GM13977 (cell line): ENCODE data around the gene NFIC.

ENCODE experiments used
- DNase-seq: peaks from one replicate; pipeline ENCODE4 v3.0.0; 2012; ENCODE audit warnings: low spot score
- in situ Hi-C: fragments of 300-500 bp; cut with MboI; formaldehyde crosslinking; loops from one replicate; pipeline ENCODE4 v1.12.0; 2022; ENCODE audit warnings: low sequenced_read_pairs, low pct_unique_long_range_greater_than_20kb, mixed read lengths, inconsistent platforms; ENCODE audit not compliant: unreplicated experiment
- TF ChIP-seq, protein P1 (sequence below): IDR thresholded peaks from 2 replicates; pipeline ENCODE4 v1.5.1; 2012; ENCODE audit warnings: mild to moderate bottlenecking, control low read depth; ENCODE audit not compliant: insufficient read depth; ENCODE audit errors: extremely low read depth, missing control alignments

NFIC gene

DNA sequence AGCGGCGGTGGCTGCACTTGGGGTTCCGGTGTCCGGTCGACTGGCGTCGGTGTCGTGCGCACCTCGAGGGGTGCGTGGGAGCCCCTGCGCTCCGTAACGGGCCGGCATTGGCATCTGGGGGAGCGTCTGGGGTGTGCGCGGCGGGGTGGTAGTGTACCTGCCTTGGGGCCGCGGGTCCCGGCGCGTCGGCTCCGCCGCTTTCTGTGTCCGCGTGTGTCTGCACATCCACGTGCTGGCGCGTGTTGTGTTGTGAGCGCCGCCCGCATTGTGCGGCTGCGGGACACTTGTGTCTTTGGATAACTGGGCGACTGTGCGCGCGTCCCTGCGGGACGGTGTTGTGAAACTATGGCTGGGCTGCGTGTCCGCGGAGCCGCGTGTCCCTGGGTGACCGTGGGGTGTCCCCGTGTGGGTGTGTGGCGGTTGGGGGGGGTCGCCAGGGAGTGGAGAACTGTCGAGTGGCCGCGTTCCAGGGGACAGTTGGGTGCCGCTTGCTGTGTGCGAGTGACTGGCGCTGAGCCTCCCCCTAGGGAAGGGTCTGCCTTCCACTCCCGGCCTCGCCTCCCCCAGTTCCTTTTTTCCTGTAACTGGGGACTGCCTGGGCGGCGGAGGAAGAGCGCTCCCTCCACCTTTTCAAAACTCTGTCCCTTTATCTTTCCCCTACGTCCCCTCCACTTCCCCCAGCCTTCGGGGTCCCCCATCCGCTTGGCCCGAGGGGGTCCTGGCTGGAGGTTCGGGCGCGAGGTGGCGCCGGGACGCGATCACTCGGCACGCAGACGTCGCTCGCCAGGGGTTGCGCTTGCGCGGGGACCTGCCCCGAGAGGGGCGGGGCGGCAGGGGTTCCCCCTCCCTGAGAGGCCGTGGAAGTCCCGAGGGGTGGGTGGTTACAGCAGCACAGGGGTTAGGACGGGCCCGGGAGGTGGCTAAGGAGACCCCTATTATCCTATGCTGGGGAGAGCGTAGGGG, 5.7 kb upstream of the NFIC start:
- TF ChIP-seq, protein P1, sequence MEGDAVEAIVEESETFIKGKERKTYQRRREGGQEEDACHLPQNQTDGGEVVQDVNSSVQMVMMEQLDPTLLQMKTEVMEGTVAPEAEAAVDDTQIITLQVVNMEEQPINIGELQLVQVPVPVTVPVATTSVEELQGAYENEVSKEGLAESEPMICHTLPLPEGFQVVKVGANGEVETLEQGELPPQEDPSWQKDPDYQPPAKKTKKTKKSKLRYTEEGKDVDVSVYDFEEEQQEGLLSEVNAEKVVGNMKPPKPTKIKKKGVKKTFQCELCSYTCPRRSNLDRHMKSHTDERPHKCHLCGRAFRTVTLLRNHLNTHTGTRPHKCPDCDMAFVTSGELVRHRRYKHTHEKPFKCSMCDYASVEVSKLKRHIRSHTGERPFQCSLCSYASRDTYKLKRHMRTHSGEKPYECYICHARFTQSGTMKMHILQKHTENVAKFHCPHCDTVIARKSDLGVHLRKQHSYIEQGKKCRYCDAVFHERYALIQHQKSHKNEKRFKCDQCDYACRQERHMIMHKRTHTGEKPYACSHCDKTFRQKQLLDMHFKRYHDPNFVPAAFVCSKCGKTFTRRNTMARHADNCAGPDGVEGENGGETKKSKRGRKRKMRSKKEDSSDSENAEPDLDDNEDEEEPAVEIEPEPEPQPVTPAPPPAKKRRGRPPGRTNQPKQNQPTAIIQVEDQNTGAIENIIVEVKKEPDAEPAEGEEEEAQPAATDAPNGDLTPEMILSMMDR, result peak; percentile 45
- peak; percentile 87 for DNase-seq
- in situ Hi-C loops, result no loop called here

DNA sequence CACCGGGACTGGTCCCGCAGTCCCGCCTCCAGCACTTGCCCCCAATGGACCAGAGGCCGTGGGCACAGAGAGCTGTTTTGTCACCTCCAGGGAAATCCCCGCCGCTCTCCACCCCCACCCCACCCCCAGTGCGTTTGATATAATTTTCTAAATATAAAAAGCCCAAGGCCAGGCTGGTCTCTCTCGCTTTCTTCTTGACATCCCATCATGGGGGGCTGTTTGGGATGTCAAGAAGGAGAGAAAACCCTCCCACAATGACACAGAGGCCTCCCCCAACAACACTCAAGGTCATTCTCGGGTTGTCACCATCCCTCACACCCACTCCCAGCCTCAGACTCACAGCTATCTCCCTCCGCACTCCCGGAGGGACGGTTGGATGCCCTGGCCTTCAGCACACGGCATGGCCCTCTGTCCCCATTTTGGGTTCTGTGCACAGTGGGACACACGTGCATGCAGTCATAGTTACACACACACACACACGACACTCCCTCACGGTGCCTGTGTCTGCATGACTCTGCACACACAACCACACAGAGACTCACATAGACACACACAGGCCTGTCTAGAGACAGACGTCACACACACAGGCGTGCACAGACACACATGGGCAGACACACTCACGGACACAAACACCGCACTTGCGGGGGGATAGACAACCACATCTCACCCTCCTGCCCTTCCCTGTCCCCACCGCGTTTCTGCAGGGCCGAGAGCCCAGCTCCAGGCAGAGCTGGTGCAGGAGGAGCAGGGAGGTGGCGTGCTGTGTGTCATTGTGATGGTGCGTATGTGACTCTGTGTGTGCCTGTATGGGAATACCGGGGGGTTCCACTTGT, 4.8 kb upstream of the NFIC start:
- in situ Hi-C loops, result no loop called here
- TF ChIP-seq, protein P1, result no peak
- no peak for DNase-seq

DNA sequence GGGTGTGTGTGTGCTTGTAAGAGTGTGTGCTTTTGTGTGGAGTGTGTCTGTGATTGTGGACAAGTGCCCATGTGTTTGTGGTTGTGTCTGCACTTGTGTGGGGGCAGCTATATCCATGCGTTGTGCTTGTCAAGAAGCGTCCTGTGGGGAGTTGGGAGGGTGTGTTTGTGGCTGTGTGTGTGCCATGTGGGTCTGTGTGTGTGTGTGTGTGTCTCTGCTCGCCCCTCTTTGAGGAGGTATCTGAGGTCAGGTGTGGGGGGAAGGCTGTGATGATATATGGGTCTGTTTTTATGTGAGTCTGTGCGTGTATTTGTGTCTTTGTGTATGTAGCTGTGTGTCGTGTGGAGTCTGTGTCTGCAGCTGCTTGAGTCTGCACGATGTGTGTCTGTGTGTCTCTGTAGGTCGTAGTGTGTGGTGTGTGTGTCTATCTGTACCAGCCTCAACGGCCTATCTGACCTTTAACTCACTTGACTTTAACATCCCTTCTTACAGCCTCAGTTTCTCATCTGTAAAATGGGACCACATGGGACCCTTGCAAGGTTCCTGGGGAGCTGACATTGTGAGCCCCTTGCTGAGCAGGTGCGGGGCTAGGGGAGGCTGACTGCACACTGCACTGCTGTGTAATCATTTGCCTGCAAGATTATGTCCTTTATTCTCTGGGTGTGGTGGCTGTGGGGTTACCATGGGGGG, 4.0 kb upstream of the NFIC start:
- in situ Hi-C loops, result no loop called here
- TF ChIP-seq, protein P1, result no peak
- no peak for DNase-seq

DNA sequence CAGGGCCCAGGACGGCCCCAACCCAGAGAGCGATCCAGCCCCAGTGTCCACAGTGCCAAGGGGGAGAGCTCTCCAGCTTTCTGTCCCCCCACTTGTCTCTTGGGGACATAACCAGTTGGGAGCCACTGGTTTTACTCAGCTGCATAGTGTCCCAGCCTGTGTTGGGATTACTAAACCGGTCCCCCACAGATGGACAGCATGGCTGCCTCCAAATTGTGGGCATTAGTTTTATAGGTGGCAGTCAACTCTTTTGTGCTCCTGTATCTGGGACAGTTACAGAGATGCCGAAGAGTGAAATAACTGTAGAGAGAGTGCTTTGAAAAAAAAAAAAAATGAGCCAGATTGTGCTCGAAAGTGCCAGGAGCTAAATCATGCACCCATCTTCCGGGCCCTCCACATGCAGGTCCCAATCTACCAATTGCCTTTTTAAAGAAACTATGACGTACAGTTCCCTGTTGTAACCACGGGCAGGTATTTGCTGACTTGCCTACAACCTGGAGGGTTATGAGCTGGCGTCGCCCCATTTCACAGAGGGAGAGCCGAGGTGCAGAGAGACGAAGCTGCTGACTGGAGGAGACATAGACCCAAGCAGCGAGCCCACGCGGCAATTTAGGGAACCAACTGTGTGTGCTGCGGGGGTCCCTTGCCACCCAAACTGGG, 2.4 kb upstream of the NFIC start:
- no peak for DNase-seq
- in situ Hi-C loops, result no loop called here
- TF ChIP-seq, protein P1, result no peak

DNA sequence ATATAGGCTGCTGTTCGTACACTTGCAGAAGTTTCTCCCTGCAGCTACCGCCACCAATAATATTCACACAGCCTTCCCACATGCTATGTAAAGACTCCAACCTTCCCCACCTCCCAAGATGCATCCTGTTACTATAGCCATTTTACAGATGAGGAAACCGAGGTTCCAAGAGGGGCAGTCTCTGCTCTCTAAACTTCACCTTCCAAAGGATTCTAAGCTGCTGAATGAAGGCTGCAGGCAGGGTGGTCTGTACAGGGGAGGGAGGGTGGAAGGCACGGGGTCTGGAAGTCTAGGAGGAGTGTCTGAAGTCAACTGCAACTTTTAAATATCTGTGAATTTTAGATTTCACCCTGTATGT, 1.9 kb upstream of the NFIC start:
- no peak for DNase-seq
- in situ Hi-C loops, result no loop called here
- TF ChIP-seq, protein P1, result no peak
